ENCODE results near the gene TRIM56. TPM values are rescaled to one million over a fixed set of nuclear protein-coding genes. Genes with fewer than 3 reads are reported as not detected.

The TRIM56 gene
- total and polyA plus RNA-seq, 2 of the 13 experiments (the other 11 are each of a cell fraction or from before 2014, with no cell fraction given), result 3.2 to 7.1 TPM

DNA sequence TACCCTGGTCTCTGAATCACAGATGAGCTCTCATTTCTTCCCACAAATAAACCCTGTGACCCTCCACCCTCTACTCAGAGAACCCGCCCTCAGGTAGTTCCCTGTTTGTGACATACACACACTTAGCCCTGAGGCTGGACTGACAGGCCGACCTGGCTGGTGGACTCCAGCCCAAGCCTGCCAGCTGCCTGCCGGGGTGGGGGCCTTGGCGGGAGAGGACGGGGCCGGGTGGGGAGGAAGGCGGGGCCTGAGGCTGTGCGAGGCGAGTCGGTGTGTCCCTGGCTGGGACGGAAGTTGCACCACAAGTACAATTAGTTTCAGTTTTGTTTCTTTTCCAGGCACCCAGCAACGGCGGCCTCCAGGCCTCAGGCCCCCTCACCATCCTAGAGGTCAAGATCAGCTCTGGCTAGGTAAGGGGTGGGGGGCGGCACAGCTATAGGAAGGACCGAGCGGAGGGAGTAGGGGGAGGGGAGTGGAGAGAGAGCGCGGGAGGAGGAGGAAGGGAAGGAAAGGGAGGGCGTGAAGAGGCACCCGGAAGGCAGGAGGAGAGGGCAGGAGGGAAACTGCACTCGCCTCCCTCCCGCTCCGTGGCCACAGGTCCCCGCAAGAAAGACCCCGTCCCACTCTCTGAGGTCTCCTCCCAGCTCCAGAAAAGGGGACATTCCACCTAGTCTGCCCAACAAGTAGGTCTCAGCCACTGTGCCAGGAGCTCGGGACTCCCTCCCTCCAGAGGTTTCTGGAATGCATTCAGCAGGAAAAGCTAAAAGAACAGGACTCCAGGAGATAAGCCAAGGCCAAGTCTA lies at the start of gene TRIM56 (continued):
- TF ChIP-seq HMGXB3 (CRISPR knock-in tag; IDR thresholded peaks at IDR 0.05; ENCODE audit: borderline replicate concordance) (no peak), ZNF350 (CRISPR knock-in tag; IDR thresholded peaks at IDR 0.05; ENCODE audit: borderline replicate concordance, low read depth) (no peak), ZNF18 (CRISPR knock-in tag; IDR thresholded peaks at IDR 0.05; ENCODE audit: insufficient replicate concordance) (no peak), HOXA7 (CRISPR knock-in tag; IDR thresholded peaks at IDR 0.05) (no peak), HMGA1 (CRISPR knock-in tag; conservative IDR thresholded peaks at IDR 0.05) (no peak), RBAK (CRISPR knock-in tag; IDR thresholded peaks at IDR 0.05) (no peak), ZKSCAN5 (CRISPR knock-in tag; IDR thresholded peaks at IDR 0.05) (no peak), USF2 (IDR thresholded peaks at IDR 0.05; ENCODE audit: low read depth, low read length) (no peak), USF2 (CRISPR knock-in tag; IDR thresholded peaks at IDR 0.05; ENCODE audit: borderline replicate concordance) (no peak), ATF1 (CRISPR knock-in tag; IDR thresholded peaks at IDR 0.05) (no peak), ZBTB42 (CRISPR knock-in tag; IDR thresholded peaks at IDR 0.05) (no peak), BRD4 (CRISPR knock-in tag; IDR thresholded peaks at IDR 0.05) (no peak), NFATC3 (CRISPR knock-in tag; IDR thresholded peaks at IDR 0.05) (no peak), ZNF598 (CRISPR knock-in tag; IDR thresholded peaks at IDR 0.05; ENCODE audit: borderline replicate concordance) (no peak), HNRNPLL (IDR thresholded peaks at IDR 0.05; ENCODE audit: low read depth, low read length, poor library complexity, severe bottlenecking) (no peak)
- TF ChIP-seq, protein P1, sequence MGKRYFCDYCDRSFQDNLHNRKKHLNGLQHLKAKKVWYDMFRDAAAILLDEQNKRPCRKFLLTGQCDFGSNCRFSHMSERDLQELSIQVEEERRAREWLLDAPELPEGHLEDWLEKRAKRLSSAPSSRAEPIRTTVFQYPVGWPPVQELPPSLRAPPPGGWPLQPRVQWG (CRISPR knock-in tag; IDR thresholded peaks at IDR 0.05; ENCODE audit: borderline replicate concordance, low read depth), result no peak
- TF ChIP-seq, protein P2, sequence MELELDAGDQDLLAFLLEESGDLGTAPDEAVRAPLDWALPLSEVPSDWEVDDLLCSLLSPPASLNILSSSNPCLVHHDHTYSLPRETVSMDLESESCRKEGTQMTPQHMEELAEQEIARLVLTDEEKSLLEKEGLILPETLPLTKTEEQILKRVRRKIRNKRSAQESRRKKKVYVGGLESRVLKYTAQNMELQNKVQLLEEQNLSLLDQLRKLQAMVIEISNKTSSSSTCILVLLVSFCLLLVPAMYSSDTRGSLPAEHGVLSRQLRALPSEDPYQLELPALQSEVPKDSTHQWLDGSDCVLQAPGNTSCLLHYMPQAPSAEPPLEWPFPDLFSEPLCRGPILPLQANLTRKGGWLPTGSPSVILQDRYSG (CRISPR knock-in tag; IDR thresholded peaks at IDR 0.05), result 0 out of 2 replicates have a peak, but pooled peaks have one; percentile 36
